Measurements from ENCODE around the gene AGPAT1.

AGPAT1 gene

GRCh38 chr6:32200711-32201475 is 25.0 kb upstream of the AGPAT1 start:
- H3K4me3 ChIP-seq (ENCODE audit: control insufficient read depth, low read depth, low read length): no peak overlapping the region
- no peak for DNase-seq (ENCODE audit: low read depth)
- TF ChIP-seq CTCF (IDR thresholded peaks at IDR 0.05; ENCODE audit: control insufficient read depth, insufficient read depth, low read depth, low read length, missing control alignments): no peak

GRCh38 chr6:32198866-32199265 is 23.0 kb upstream of the AGPAT1 start:
- TF ChIP-seq CTCF (IDR thresholded peaks at IDR 0.05; ENCODE audit: control insufficient read depth, insufficient read depth, low read depth, low read length, missing control alignments): no peak
- no peak overlapping the region for H3K4me3 ChIP-seq (ENCODE audit: control insufficient read depth, low read depth, low read length)
- DNase-seq (ENCODE audit: low read depth): no peak

GRCh38 chr6:32198345-32198696 is 22.4 kb upstream of the AGPAT1 start:
- no peak overlapping the region for H3K4me3 ChIP-seq (ENCODE audit: control insufficient read depth, low read depth, low read length)
- DNase-seq (ENCODE audit: low read depth): no peak
- no peak for TF ChIP-seq CTCF (IDR thresholded peaks at IDR 0.05; ENCODE audit: control insufficient read depth, insufficient read depth, low read depth, low read length, missing control alignments)

GRCh38 chr6:32196682-32197616 is 21.1 kb upstream of the AGPAT1 start:
- no peak for DNase-seq (ENCODE audit: low read depth)
- peak overlapping the region; percentile 89 for H3K4me3 ChIP-seq (ENCODE audit: control insufficient read depth, low read depth, low read length)
- TF ChIP-seq CTCF (IDR thresholded peaks at IDR 0.05; ENCODE audit: control insufficient read depth, insufficient read depth, low read depth, low read length, missing control alignments): no peak

- H3K4me3 ChIP-seq (ENCODE audit: control insufficient read depth, low read depth, low read length): peak overlapping the region; percentile 89
- TF ChIP-seq CTCF (IDR thresholded peaks at IDR 0.05; ENCODE audit: control insufficient read depth, insufficient read depth, low read depth, low read length, missing control alignments): no peak
- DNase-seq (ENCODE audit: low read depth): peak; percentile 21
Measured at GRCh38 chr6:32195902-32196681, 20.2 kb upstream of the AGPAT1 start.

- DNase-seq (ENCODE audit: low read depth): peak; percentile 99
- TF ChIP-seq CTCF (IDR thresholded peaks at IDR 0.05; ENCODE audit: control insufficient read depth, insufficient read depth, low read depth, low read length, missing control alignments): peak; percentile 60
- no peak overlapping the region; the same call in 1 of the 2 replicates for H3K4me3 ChIP-seq (ENCODE audit: control insufficient read depth, low read depth, low read length)
Measured at GRCh38 chr6:32195652-32195901, 19.7 kb upstream of the AGPAT1 start.
